Urinary bladder (tissue), 4 donors: ENCODE results near the gene TAS2R1. TPM values are rescaled to one million over a fixed set of nuclear protein-coding genes. Genes with fewer than 3 reads are reported as not detected.
"Not testable (repeated sequence)": the region's sequence is repeated elsewhere in the genome, so short reads cannot be mapped to it uniquely, and the experiment has no call there.

Experiments used
- DNase-seq: peaks from one replicate; pipeline ENCODE4 v3.0.0-alpha.2; 2015; ENCODE audit errors: extremely low spot score
- H3K27ac ChIP-seq: one replicate; pipeline ENCODE4 v1.5.1; 2013; ENCODE audit warnings: low read depth, mild to moderate bottlenecking, moderate library complexity
- H3K36me3 ChIP-seq: one replicate; pipeline ENCODE4 v1.6.1; 2013; ENCODE audit warnings: mild to moderate bottlenecking, moderate library complexity; ENCODE audit not compliant: insufficient read depth
- H3K4me1 ChIP-seq: one replicate; pipeline ENCODE4 v1.6.1; 2013; ENCODE audit warnings: mild to moderate bottlenecking, moderate library complexity; ENCODE audit not compliant: insufficient read depth
- H3K4me3 ChIP-seq: one replicate; pipeline ENCODE4 v1.5.1; 2013; ENCODE audit warnings: low read depth, low read length
- WGBS: extraction: QIAGEN DNeasy Blood & Tissue Kit; methylation state at CpG from one replicate; pipeline ENCODE4 v1.1.7; 2013; 5-methylcytosine and 5-hydroxymethylcytosine counted together
- polyA plus RNA-seq: library from polyadenylated mRNA; stranded (reverse); fragments of 200-250 nt; gene quantifications from one replicate; pipeline ENCODE4 v1.2.3, GENCODE V29; 2013
- total RNA-seq: library from RNA; depleted of rRNA; stranded (reverse); fragments of >200 nt; gene quantifications from one replicate; pipeline ENCODE4 v1.2.3, GENCODE V29; 2014
- donor health status: healthy with polysubstance abuse.
- donor health status: healthy.

Gene TAS2R1
- total and polyA plus RNA-seq, 2 donors: not detected

DNA sequence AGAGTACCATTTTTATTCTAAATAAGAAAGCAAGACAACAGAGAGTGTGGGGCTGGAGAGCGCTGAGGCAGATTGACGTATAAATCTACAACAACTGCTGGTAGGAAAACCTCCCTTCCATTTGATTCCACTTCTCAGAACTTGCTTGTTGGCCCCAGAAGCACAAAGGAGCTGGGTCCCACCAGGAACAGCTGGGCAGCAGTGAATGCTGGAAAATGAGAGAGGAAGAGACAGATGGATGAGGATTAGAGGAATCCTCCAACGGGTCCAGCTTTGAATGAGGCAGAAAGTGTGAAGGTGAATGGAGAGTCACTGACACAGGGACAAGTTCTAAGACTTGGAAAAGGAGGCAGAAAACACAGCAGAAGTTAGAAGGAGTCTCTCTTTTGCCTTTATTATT lies 14.8 kb downstream of the TAS2R1 start:
- no peak overlapping the region for H3K4me3 ChIP-seq
- H3K27ac ChIP-seq: no peak overlapping the region
- H3K4me1 ChIP-seq: no peaks in the 10 kb centered on the region
- WGBS: 85% methylated on average over 3 of the region's 3 CpGs
- no peaks in the 10 kb centered on the region for H3K36me3 ChIP-seq
- no peak for DNase-seq

DNA sequence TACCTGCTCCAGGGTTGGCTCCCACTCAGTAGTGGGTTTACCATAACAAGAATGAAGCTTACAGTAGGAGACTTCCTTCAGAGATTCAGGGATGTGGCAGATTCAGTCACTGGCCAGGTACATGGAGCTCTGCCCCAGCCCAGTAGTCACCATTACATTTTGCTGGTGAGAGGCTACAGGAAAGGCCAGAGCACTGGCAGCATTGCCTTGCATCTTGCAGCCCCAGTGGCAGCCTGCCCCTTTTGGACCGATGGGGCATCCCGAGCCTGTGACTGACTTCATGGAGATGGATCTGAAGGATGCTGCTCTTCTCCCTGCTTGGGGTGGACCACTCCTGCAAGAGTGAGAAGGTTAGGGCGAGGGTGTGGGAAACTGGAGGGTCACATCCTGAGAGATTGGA lies 16.8 kb downstream of the TAS2R1 start:
- DNase-seq: no peak
- no peak overlapping the region for H3K27ac ChIP-seq
- no peaks in the 10 kb centered on the region for H3K36me3 ChIP-seq
- no peaks in the 10 kb centered on the region for H3K4me1 ChIP-seq
- no peak overlapping the region for H3K4me3 ChIP-seq
- 94% methylated on average over 3 of the region's 3 CpGs for WGBS

DNA sequence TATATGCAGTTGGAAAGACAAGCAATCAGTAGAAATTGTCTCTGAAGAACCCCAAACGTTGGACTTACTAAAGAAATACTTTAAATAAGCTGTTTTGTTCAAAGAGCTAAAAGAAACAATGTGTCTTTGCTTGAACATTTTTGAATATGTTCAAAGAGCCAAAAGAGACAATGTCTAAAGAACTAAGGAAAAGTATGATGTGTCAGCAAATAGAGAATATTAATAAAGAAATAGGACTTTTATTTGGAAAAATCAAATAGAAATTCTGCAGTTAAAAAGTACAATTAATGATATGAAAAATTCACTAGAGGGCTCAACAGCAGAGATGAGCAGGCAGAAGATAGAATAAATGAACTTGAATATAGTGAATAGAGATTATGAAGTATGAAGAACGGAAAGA lies 19.2 kb downstream of the TAS2R1 start:
- H3K27ac ChIP-seq: no peak overlapping the region
- DNase-seq: no peak
- H3K4me1 ChIP-seq: no peaks in the 10 kb centered on the region
- 77% methylated on average over 2 of the region's 2 CpGs for WGBS
- no peaks in the 10 kb centered on the region for H3K36me3 ChIP-seq
- H3K4me3 ChIP-seq: no peak overlapping the region

DNA sequence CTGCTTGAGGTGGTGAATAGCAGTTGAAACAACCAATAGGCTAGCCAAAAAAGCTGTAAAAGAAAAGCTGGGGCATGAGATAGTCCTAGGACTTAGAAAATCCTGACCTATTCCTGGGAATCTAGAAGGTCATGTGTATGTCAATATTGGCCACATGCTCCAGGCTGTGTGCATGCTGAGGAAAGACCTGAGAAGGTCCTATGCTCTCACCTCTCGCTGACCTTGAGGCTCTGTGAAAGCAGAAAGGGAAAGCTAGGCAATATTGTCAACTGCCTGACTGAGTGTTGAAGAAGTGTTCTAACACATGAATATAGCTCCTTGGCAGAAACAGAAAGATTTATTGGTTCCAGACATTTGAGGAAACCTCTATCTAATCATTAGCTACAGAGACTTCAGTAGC lies 19.8 kb downstream of the TAS2R1 start:
- no peak for DNase-seq
- no peaks in the 10 kb centered on the region for H3K36me3 ChIP-seq
- 84% methylated on average over 1 of the region's 1 CpG for WGBS
- no peak overlapping the region for H3K4me3 ChIP-seq
- H3K4me1 ChIP-seq: no peaks in the 10 kb centered on the region
- H3K27ac ChIP-seq: no peak overlapping the region

DNA sequence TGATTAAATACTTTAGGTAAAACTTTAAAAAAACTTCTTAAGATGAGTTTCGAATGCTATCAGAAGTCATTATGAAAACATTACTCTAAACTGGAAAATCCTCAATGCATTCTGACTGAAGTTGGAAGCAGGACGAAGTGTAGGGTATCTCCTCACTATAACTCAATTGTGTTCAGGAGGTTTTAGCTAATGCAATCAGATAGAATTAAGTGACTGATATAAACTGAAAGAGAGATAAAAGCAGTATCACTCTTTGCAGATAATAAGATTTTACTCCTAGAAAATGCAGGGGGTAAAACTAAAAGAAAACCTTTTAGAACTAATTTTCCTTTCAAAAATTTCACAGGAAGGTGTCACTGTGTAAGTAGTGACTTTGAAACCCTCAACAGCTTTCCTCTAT lies 22.1 kb downstream of the TAS2R1 start:
- Histone ChIP-seq H3K4me1 (no peaks in the 10 kb centered on the region), H3K4me3 (no peak overlapping the region), H3K36me3 (no peaks in the 10 kb centered on the region), H3K27ac (no peak overlapping the region)
- WGBS: 84% methylated on average over 2 of the region's 2 CpGs
- DNase-seq: no peak

DNA sequence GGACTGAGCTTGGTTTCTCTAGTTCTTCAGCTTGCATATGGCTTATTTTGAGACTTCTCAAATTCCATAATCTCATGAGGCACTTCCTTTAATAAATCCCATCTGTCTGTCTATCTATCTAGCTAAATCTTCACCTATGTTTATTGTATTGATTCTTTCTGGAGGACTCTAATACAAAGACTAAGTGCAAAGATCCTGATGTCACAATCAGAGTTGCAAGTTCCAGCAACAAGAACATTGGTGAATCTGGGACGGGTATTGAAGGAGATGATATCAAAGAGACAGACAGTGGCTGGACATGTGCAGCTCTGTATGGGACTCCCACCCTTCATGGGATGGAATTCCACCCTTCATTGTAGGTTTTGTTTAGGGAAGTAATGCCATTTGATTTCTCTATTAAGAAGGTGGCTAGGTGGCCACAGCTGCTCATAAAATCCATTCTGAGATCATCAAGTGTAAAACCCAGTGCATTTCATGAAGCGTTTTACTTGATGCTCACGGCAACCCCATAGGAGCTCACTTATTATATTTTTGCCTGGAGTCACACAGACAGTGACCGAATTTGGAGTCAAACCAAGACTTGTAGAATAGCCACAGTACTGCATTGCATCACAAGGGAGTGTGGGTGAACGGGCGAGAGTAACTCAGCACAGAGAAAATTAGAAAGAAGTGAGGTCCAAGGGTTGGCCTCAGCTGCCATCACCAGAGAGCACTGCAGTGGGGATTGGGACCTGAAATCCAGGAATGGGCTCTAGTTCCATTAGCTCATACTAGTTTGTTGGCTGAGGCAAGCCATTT lies 24.9 kb downstream of the TAS2R1 start:
- DNase-seq: no peak
- Histone ChIP-seq H3K4me3 (no peak overlapping the region), H3K4me1 (no peaks in the 10 kb centered on the region), H3K27ac (no peak overlapping the region), H3K36me3 (no peaks in the 10 kb centered on the region)
- WGBS: 70% methylated on average over 6 of the region's 6 CpGs

DNA sequence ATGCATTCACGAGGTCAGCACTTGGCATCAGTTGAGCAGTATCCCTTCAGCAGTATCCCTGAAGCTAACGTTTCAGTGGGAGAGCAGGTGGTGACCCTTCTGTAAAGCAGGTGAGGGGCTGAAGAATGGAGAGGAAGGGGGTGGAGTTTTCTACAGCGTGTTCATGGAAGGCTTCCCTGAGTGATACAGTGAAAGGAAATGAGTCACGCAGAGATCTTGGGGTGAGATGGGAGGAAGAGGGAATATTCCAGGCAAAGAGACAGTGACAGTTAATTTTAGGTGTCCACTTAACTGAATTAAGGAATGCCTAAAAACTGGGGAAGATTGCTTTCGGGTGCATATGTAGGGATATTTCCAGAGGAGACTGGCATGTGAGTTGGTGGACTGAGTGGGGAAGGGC lies 25.7 kb downstream of the TAS2R1 start:
- H3K4me1 ChIP-seq: no peaks in the 10 kb centered on the region
- DNase-seq: no peak
- H3K4me3 ChIP-seq: no peak overlapping the region
- WGBS: 75% methylated on average over 5 of the region's 5 CpGs
- H3K36me3 ChIP-seq: no peaks in the 10 kb centered on the region
- H3K27ac ChIP-seq: no peak overlapping the region

DNA sequence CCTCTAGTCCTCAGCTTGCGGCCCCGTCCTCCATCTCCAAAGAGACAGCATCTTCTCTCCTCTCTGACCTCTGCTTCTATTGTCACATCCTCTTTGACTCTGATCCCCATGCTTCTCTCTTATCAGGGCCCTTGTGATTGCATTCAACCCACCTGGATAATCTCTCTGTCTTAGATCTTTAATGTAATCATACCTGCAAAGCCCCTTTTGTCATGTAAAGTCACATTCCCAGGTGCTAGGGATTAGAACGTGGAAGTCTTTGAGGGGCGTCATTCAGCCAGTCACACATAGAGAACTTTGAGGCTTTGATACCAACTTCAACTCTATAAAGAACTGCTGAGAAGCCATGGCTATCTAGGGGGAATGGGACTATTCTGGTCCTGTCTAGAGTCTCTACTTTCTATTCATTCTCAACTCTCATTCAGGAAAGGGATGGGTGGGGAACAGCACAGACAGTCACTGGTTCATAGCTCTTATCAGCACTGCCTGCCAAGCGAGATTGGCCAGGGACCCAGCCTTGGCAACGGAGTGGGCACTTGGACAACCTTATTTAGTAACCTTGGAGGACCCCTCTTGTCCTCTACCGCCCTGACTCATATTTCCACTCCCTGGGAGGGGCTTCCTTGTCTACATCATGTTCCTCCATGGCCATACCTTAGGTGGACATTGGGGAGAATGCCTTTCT lies 29.0 kb downstream of the TAS2R1 start:
- WGBS: 73% methylated on average over 7 of the region's 7 CpGs
- no peak overlapping the region for H3K27ac ChIP-seq
- DNase-seq: no peak

DNA sequence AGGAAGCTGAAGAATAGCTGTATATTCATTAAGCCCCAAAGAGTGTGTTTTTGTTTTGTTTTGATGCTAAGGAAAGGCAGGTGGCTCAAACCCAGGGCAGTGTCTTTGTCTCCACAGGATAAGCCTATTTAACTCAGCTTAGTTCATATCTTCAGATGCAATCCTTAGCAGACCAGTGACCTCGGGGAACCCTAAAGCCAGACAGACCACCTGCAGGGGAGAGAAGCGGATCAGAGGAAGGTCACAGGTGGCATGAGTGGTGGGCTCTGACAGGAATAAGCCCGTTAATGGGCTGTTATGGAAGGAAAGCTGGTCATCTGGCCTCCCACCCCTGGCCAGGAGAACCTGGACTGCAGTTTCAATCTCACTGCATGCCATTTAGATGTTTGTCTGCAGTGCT lies 30.8 kb downstream of the TAS2R1 start:
- DNase-seq: no peak
- 75% methylated on average over 3 of the region's 3 CpGs for WGBS
- Histone ChIP-seq H3K4me1 (no peaks in the 10 kb centered on the region), H3K36me3 (no peaks in the 10 kb centered on the region), H3K27ac (no peak overlapping the region), H3K4me3 (no peak overlapping the region)

More for the DNA sequence above, 29.0 kb downstream of the TAS2R1 start:
- Histone ChIP-seq H3K4me1 (no peaks in the 10 kb centered on the region), H3K36me3 (no peaks in the 10 kb centered on the region), H3K4me3 (no peak overlapping the region)

DNA sequence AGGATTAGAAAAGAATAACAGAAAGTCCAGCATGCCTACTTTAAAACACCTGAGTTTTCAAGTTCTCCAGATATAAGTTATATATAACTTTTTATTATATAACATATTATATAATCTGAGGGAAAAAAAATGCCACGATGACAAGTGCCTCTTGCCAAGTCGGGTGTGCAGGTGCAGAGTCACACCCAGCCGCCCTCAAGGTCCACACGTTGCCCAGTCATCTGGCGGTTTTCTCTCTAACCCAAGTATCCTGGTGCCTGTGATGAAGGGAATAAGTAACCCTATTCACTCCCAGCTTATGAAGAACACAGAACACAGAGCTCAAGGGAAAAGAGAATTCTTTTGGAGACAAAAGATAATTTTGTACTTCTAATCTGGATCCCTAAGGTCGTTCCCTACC lies 31.8 kb downstream of the TAS2R1 start:
- not testable (repeated sequence) for H3K36me3 ChIP-seq, DNase-seq, H3K4me1 ChIP-seq, H3K4me3 ChIP-seq, H3K27ac ChIP-seq
- 87% methylated on average over 6 of the region's 6 CpGs for WGBS

DNA sequence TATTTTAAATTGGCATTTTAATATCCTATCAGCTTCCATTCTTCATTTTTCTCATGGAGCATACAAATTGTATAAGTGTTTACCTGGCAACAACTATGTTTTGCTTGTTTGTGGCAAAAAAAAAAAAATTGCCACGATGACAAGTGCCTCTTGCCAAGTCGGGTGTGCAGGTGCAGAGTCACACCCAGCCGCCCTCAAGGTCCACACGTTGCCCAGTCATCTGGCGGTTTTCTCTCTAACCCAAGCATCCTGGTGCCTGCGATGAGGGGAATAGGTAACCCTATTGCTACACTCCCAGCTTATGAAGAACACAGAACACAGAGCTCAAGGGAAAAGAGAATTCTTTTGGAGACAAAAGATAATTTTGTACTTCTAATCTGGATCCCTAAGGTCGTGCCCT lies 32.8 kb downstream of the TAS2R1 start:
- not testable (repeated sequence) for H3K27ac ChIP-seq, H3K36me3 ChIP-seq, H3K4me1 ChIP-seq, DNase-seq, H3K4me3 ChIP-seq
- 81% methylated on average over 7 of the region's 7 CpGs for WGBS

DNA sequence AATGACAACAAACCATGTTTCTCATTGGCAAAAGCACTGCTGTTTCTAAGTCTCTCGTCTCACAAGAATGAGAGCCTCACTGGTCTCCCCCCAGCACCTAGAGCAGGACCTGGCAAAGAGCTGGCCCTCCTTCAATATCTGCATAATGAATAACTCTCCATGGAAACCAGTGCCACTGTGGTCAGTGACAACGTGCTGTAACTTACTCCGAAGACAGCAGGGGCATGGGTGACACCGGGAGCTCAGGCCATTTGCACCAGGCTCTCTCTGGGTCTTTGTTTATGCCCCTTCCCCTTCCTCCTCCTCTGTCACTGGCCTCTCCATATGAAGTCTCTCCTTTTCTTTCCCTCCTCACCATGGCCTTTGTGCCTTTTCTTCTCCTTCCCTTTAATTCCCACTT lies 33.3 kb downstream of the TAS2R1 start:
- H3K4me3 ChIP-seq: no peak overlapping the region
- no peak overlapping the region for H3K27ac ChIP-seq
- no peaks in the 10 kb centered on the region for H3K4me1 ChIP-seq
- no peak for DNase-seq
- 18% methylated on average over 4 of the region's 4 CpGs for WGBS
- H3K36me3 ChIP-seq: no peaks in the 10 kb centered on the region

DNA sequence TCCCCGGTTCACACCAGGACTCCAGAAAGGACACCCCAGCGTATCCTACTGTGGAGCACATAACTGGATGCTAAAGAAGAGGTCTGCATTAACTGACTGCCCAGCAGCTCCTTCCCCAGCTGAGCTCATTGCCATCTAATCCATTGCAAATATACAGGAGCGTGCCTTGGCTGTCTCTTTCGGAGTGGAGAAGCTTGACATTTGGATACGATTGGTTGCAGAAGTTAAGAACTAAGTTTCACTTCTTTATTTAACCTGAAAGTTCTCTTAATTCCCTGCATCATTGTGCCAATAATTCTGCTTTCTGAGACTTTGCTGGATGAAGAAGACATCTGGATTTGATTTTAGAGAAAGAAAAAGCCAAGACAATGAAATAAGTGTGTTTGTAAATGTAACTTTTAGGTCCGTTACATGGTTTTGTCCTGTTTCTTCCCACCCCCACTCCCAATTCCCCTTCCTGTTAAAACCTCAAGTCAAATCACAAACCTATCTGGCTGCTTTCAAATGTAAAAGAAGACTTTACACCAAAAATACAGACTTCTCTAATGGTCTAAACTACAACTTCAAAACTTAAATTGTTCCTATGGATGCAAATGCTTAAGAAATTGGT lies 33.9 kb downstream of the TAS2R1 start:
- no peak overlapping the region for H3K4me3 ChIP-seq
- DNase-seq: no peak

DNA sequence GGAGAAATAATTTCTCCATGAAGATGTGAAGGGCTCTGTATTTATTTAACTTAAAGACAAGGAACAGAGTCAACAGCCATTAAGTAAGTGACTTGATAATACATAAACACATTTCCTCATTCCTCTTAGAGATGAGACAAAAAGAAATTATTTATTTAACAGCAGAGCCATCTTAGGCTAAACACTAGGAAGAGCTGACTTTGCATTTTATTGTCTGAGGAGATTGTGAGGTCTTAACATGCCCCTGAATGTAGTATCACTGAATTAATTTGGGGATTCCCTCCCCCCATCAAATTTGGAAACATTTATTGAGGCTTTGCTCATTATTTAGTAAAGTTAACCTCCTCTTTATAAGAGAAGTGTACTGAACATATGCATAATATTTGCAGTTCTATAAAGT lies 35.2 kb downstream of the TAS2R1 start:
- H3K4me3 ChIP-seq: no peak overlapping the region
- H3K27ac ChIP-seq: no peak overlapping the region
- H3K36me3 ChIP-seq: no peaks in the 10 kb centered on the region
- H3K4me1 ChIP-seq: no peaks in the 10 kb centered on the region
- no peak for DNase-seq

More for the DNA sequence above, 33.9 kb downstream of the TAS2R1 start:
- H3K36me3 ChIP-seq: no peaks in the 10 kb centered on the region
- WGBS: 32% methylated on average over 6 of the region's 6 CpGs
- no peak overlapping the region for H3K27ac ChIP-seq
- H3K4me1 ChIP-seq: no peaks in the 10 kb centered on the region
